Right cardiac atrium (tissue), 5 donors: ENCODE data around the gene LETM1. TPM values are rescaled to one million over a fixed set of nuclear protein-coding genes. Genes with fewer than 3 reads are reported as not detected.

ENCODE experiments used
- ATAC-seq, 2 donors: fragments of 200-7000 bp; cut with Tn5 transposase; one replicate each; pipeline versions ENCODE4 v1.8.0 to v1.9.1; 2020; ENCODE audit warnings: moderate library complexity in 2 of 2, mild to moderate bottlenecking in 1 of 2
- DNase-seq, 3 donors: peaks; one replicate each; pipeline ENCODE4 v3.0.0-alpha.2; 2020
- H3K27ac ChIP-seq: one replicate; pipeline ENCODE4 v1.5.1; 2013; ENCODE audit warnings: mild to moderate bottlenecking, low read length, control low read depth, moderate library complexity
- H3K27me3 ChIP-seq: one replicate; pipeline ENCODE4 v1.6.1; 2013; ENCODE audit not compliant: control insufficient read depth, insufficient read depth
- H3K4me1 ChIP-seq: one replicate; pipeline ENCODE4 v1.6.1; 2013; ENCODE audit warnings: low read length; ENCODE audit not compliant: control insufficient read depth, insufficient read depth
- H3K4me3 ChIP-seq: one replicate; pipeline ENCODE4 v1.5.1; 2013; ENCODE audit warnings: low read length, control low read depth
- H3K9me3 ChIP-seq: one replicate; pipeline ENCODE4 v1.6.1; 2013; ENCODE audit warnings: low read length; ENCODE audit not compliant: control insufficient read depth
- WGBS: extraction: QIAGEN DNeasy Blood & Tissue Kit; methylation state at CpG from one replicate; pipeline ENCODE4 v1.1.7; 2013; 5-methylcytosine and 5-hydroxymethylcytosine counted together
- intact Hi-C, 4 donors: fragments of 100-400 bp; cut with DNase I; formaldehyde crosslinking; loops; one replicate each; pipeline versions ENCODE4 v1.11.0 to v1.14.0; 2022 to 2023
- polyA plus RNA-seq: library from polyadenylated mRNA; stranded (reverse); fragments of 200-250 nt; gene quantifications from one replicate; pipeline ENCODE4 v1.2.3, GENCODE V29; 2013
- total RNA-seq, 4 donors: library from RNA; stranded (reverse); fragmentation: NEBNext Ultra II Directional; extraction: Animal tissue kit (Norgen Biotek cat#: 25700); gene quantifications; one replicate each; pipeline ENCODE4 v1.2.1, GENCODE V29; 2021
- donor health status: healthy with polysubstance abuse.
- donor health status: DM: no; HTN: yes; CAD: no.
- donor health status: DM: no; HTN: no; CAD: no.
- donor health status: DM: no; HTN: yes; CAD: no; lungs with severe emphysema.
- donor health status: DM: yes; HTN: yes; CAD: no.

The LETM1 gene
- total and polyA plus RNA-seq, 5 donors: 19.3 to 41.7 (median 37.7) TPM

- ATAC-seq (peak; percentile 1 to 3), DNase-seq (no peak)
- Histone ChIP-seq H3K27ac (no peak overlapping the region), H3K9me3 (no peaks in the 10 kb centered on the region), H3K4me1 (no peaks in the 10 kb centered on the region), H3K27me3 (no peaks in the 10 kb centered on the region), H3K4me3 (no peak overlapping the region)
- 58% methylated on average over 29 of the region's 29 CpGs for WGBS
- intact Hi-C loops: no loop called here
These were observed 63.7 kb downstream of the LETM1 start for GRCh38 chr4:1792158-1792831.

GRCh38 chr4:1790005-1790404 lies 66.0 kb downstream of the LETM1 start:
- no peak for ATAC-seq
- H3K4me1 ChIP-seq: peaks cover 2% of the 10 kb centered on the region
- no peak overlapping the region for H3K27ac ChIP-seq
- 89% methylated on average over 10 of the region's 10 CpGs for WGBS
- no peak for DNase-seq
- H3K27me3 ChIP-seq: no peaks in the 10 kb centered on the region
- H3K4me3 ChIP-seq: no peak overlapping the region
- no peaks in the 10 kb centered on the region for H3K9me3 ChIP-seq
- intact Hi-C loops: no loop called here

- H3K9me3 ChIP-seq: no peaks in the 10 kb centered on the region
- H3K4me3 ChIP-seq: no peak overlapping the region
- intact Hi-C loops: no loop called here
- ATAC-seq (no peak), DNase-seq (no peak)
- H3K27me3 ChIP-seq: no peaks in the 10 kb centered on the region
- peaks cover 2% of the 10 kb centered on the region for H3K4me1 ChIP-seq
- H3K27ac ChIP-seq: no peak overlapping the region
- WGBS: 92% methylated on average over 21 of the region's 21 CpGs
These were observed 66.4 kb downstream of the LETM1 start for GRCh38 chr4:1789552-1789951.

DNA sequence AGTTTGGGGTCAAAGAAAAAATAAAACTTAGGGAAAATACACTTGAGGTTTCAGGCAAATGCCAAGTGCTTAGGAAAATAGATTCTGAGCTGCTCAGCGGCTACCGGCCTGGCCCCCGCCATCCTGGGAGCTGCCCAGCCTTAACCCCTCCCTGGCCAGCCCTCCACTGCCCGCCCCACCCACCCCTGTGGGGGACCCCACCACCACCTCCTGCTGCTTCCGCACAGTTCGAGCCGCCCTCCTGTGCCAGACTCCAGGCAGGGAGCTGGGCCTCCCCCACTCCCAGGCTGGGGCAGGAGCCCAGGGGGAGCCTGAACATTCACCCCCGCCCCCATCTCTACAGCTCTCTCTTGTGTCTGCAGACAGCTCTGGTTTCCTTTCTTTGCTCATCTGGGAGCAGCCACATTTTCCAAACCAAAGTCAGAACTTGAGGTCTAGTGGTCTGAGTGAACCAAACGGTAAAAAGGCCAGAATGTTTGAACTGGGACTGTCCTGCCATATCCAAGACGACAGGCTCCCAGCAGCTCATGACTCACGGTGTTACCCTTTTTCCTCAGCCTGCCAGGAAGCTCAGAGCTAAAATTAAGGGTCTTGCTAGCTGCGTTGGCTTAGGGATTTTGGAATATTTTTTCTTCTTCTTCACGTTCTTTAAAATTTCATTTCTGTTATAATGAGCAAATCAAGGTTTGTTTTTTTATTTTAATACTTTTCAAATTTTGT lies 67.5 kb downstream of the LETM1 start:
- Histone ChIP-seq H3K4me1 (peaks cover 2% of the 10 kb centered on the region), H3K9me3 (no peaks in the 10 kb centered on the region), H3K4me3 (no peak overlapping the region), H3K27me3 (no peaks in the 10 kb centered on the region), H3K27ac (no peak overlapping the region)
- 63% methylated on average over 13 of the region's 13 CpGs for WGBS
- intact Hi-C loops: no loop called here
- DNase-seq (no peak), ATAC-seq (no peak)

DNA sequence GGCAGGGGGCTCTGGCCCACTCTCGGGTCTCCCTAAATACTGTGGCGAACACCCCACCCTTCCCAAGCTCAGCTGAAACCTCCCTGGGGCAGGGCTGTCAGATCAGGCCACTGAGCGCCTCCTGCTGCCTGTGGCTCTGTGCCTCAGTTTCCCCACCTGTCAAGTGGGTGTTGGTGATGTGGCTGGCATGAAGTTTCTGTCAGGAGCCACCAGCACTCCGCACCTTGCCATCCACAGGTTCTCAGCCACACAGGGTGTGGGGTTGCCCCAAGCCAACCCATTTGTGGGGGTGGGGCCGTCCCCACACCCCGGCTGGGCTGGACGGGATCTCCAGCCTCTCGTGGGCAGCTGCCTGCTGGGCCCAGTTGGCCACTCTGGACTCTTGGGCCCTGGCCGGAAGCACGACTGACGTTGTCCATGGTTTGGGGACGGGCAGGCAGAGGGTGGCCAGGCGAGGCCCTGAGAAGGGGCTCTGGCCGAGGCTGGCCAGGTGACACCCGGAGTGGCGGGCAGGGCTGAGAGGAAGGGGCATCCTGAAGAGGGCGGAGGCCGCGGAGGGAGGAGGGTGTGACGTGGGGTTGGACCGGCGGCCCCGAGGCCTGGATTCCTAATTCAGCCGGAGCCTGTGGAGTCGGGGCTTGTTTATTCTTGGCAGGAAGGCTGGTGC lies 68.4 kb downstream of the LETM1 start:
- H3K4me3 ChIP-seq: no peak overlapping the region
- ATAC-seq (no peak), DNase-seq (peak in 1 of 3 donors; percentile 72)
- H3K27ac ChIP-seq: no peak overlapping the region
- intact Hi-C loops: no loop called here
- H3K9me3 ChIP-seq: no peaks in the 10 kb centered on the region
- WGBS: 47% methylated on average over 25 of the region's 25 CpGs
- H3K4me1 ChIP-seq: peaks cover 2% of the 10 kb centered on the region
- no peaks in the 10 kb centered on the region for H3K27me3 ChIP-seq

- DNase-seq: no peak
- intact Hi-C loops: no loop called here
- no peak overlapping the region for H3K27ac ChIP-seq
- WGBS: 90% methylated on average over 34 of the region's 34 CpGs
- no peaks in the 10 kb centered on the region for H3K9me3 ChIP-seq
- ATAC-seq: no peak
- no peak overlapping the region for H3K4me3 ChIP-seq
- peaks cover 2% of the 10 kb centered on the region for H3K4me1 ChIP-seq
- H3K27me3 ChIP-seq: no peaks in the 10 kb centered on the region
These were observed 69.2 kb downstream of the LETM1 start for GRCh38 chr4:1786544-1787362.

DNA sequence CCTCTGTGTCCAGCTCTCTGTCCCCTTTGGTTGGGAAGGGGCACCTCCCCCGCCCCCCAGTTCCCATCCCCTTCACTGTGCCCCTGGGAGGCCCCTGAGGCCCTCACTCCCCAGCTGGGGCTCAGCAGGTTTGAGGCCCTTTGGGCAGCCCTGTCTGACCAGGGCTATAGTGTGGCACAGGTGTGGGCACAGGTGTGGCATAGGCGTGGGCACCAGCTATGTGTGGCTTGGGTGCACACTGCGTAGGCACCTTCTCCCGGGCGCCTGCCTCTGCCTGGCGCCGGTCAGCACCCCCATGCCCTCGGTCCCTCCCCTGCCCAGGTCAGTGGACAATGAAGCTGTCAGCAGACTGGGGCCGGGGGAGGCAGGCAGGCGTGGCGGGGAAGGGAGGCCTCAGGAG lies 70.4 kb downstream of the LETM1 start:
- ATAC-seq: peak in 1 of 2 donors; percentile 9

GRCh38 chr4:1784789-1785591 lies 71.0 kb downstream of the LETM1 start:
- Histone ChIP-seq H3K4me3 (no peak overlapping the region), H3K27me3 (no peaks in the 10 kb centered on the region), H3K4me1 (peaks cover 2% of the 10 kb centered on the region), H3K27ac (no peak overlapping the region), H3K9me3 (no peaks in the 10 kb centered on the region)
- WGBS: 48% methylated on average over 17 of the region's 17 CpGs
- intact Hi-C loops: no loop called here
- ATAC-seq (peak; percentile 82 to 92), DNase-seq (peak; percentile 76 to 91 (median 90))

More for the DNA sequence above, 70.4 kb downstream of the LETM1 start:
- intact Hi-C loops: no loop called here
- Histone ChIP-seq H3K27me3 (no peaks in the 10 kb centered on the region), H3K4me3 (no peak overlapping the region), H3K4me1 (peaks cover 2% of the 10 kb centered on the region), H3K9me3 (no peaks in the 10 kb centered on the region), H3K27ac (no peak overlapping the region)
- WGBS: 87% methylated on average over 11 of the region's 11 CpGs
- no peak for DNase-seq

GRCh38 chr4:1784395-1784788 lies 71.6 kb downstream of the LETM1 start:
- intact Hi-C loops: no loop called here
- no peak for ATAC-seq
- Histone ChIP-seq H3K9me3 (no peaks in the 10 kb centered on the region), H3K27me3 (no peaks in the 10 kb centered on the region), H3K27ac (no peak overlapping the region), H3K4me3 (no peak overlapping the region), H3K4me1 (peaks cover 2% of the 10 kb centered on the region)
- 79% methylated on average over 10 of the region's 10 CpGs for WGBS
- no peak for DNase-seq

- no peak for ATAC-seq
- peaks cover 2% of the 10 kb centered on the region for H3K4me1 ChIP-seq
- H3K27ac ChIP-seq: no peak overlapping the region
- H3K4me3 ChIP-seq: no peak overlapping the region
- H3K27me3 ChIP-seq: no peaks in the 10 kb centered on the region
- intact Hi-C loops: no loop called here
- WGBS: 74% methylated on average over 12 of the region's 12 CpGs
- no peak for DNase-seq
- H3K9me3 ChIP-seq: no peaks in the 10 kb centered on the region
These were observed 72.0 kb downstream of the LETM1 start for GRCh38 chr4:1783970-1784369.
